DOHH2 (cell line): Measurements from ENCODE around the gene CCNE1.

ENCODE experiments used
- H3F3A ChIP-seq: fragments of 200-600 bp; sonication (generic), shearing (Covaris generic); 2 replicates; pipeline ENCODE4 v1.6.0; 2016; ENCODE audit warnings: antibody characterized with exemption, mild to moderate bottlenecking; ENCODE audit not compliant: control insufficient read depth, insufficient read depth
- H3K27ac ChIP-seq: fragments of 200-600 bp; sonication (generic); 2 replicates; pipeline ENCODE4 v1.5.1; 2014; ENCODE audit warnings: low read depth, mild to moderate bottlenecking, low read length, moderate library complexity
- H3K27me3 ChIP-seq: fragments of 200-600 bp; sonication (generic); 2 replicates; pipeline ENCODE4 v1.6.1; 2014; ENCODE audit warnings: mild to moderate bottlenecking, low read length, mixed read lengths; ENCODE audit not compliant: control insufficient read depth
- H3K36me3 ChIP-seq: fragments of 200-600 bp; sonication (generic); 2 replicates; pipeline ENCODE4 v1.6.1; 2014; ENCODE audit warnings: mild to moderate bottlenecking, low read length, moderate library complexity, mixed read lengths; ENCODE audit not compliant: control insufficient read depth
- H3K4me1 ChIP-seq: fragments of 200-600 bp; sonication (generic); 2 replicates; pipeline ENCODE4 v1.6.1; 2014; ENCODE audit warnings: mild to moderate bottlenecking, low read length, mixed read lengths; ENCODE audit not compliant: control insufficient read depth
- H3K4me2 ChIP-seq: fragments of 200-600 bp; sonication (generic); 2 replicates; pipeline ENCODE4 v1.6.0; 2014; ENCODE audit warnings: mild to moderate bottlenecking, low read length, moderate library complexity
- H3K4me3 ChIP-seq: fragments of 200-600 bp; sonication (generic); 2 replicates; pipeline ENCODE4 v1.5.1; 2014; ENCODE audit warnings: mild to moderate bottlenecking, low read length, mixed read lengths
- H3K79me2 ChIP-seq: fragments of 200-600 bp; sonication (generic); 2 replicates; pipeline ENCODE4 v1.6.1; 2014; ENCODE audit warnings: mild to moderate bottlenecking, low read length, mixed read lengths; ENCODE audit not compliant: control insufficient read depth
- H3K9me2 ChIP-seq: fragments of 200-600 bp; sonication (generic); replicated peaks from 2 replicates; pipeline ENCODE4 v1.6.1; 2014; ENCODE audit warnings: mild to moderate bottlenecking, low read length, mixed read lengths; ENCODE audit not compliant: control insufficient read depth
- H3K9me3 ChIP-seq: fragments of 200-600 bp; sonication (generic); 2 replicates; pipeline ENCODE4 v1.6.1; 2014; ENCODE audit warnings: antibody characterized with exemption, low read length, mixed read lengths; ENCODE audit not compliant: control insufficient read depth, insufficient read depth
- H4K20me1 ChIP-seq: fragments of 200-600 bp; sonication (generic); 2 replicates; pipeline ENCODE4 v1.6.0; 2014; ENCODE audit warnings: low read depth, mild to moderate bottlenecking, antibody characterized with exemption, low read length, moderate library complexity; ENCODE audit not compliant: control insufficient read depth, insufficient read depth
- EZH2phosphoT487 ChIP-seq: fragments of 200-600 bp; sonication (generic); IDR thresholded peaks from 2 replicates; pipeline ENCODE4 v1.6.1; 2017; ENCODE audit warnings: borderline replicate concordance, mild to moderate bottlenecking, antibody characterized with exemption, low read length, moderate library complexity, mixed read lengths
- TF ChIP-seq, protein P1 (sequence below): fragments of 200-600 bp; sonication (generic); IDR thresholded peaks from one replicate; pipeline ENCODE4 v1.5.1; 2014; ENCODE audit warnings: antibody characterized with exemption, mild to moderate bottlenecking, low read depth, low read length; ENCODE audit not compliant: poor library complexity, severe bottlenecking

CCNE1 gene

DNA sequence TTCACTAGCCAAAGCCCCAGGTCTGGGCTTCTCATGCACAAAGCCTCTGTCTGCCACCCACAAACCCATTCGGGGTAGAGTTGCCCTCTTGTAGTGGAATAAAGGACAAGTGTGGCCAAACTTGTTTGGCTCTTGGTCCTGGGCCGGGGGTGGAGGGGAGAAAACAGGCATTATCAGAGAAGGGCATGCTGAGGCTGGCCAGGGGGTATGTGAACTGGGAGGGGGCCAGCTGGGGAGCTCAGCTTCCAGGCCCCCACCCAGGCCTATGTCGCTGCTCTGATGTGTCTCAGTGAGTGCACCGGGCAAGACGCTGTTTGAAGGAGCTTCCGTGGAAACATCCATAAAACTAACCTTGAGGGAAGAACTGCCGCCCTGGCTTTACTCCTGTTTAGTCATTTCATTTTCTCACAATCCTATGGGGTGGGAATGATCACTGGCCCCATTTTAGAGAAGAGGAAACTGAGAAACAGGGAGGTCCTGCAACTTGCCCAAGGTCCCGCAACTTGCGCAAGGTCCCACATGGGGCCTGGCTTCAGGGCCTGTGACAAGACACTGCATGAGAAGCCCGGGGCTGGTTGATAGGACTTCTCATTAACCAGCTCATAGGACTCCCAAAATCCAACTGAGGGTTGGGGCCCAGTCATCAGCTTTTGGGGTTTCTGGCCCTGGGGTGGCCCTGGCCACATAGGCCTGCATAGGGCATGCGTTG lies 30.8 kb downstream of the CCNE1 start:
- Histone ChIP-seq H3K79me2 (no peaks in the 10 kb centered on the region), H3K9me3 (no peaks in the 10 kb centered on the region), H3K9me2 (no peaks in the 10 kb centered on the region), H3K4me2 (no peak overlapping the region), H3K27ac (no peak overlapping the region), H4K20me1 (no peaks in the 10 kb centered on the region), H3F3A (no peaks in the 10 kb centered on the region), H3K4me1 (peaks cover 15% of the 10 kb centered on the region), H3K36me3 (no peaks in the 10 kb centered on the region), H3K27me3 (peaks cover 29% of the 10 kb centered on the region), H3K4me3 (no peak overlapping the region)
- no peak for TF ChIP-seq EZH2phosphoT487
- TF ChIP-seq, protein P1, sequence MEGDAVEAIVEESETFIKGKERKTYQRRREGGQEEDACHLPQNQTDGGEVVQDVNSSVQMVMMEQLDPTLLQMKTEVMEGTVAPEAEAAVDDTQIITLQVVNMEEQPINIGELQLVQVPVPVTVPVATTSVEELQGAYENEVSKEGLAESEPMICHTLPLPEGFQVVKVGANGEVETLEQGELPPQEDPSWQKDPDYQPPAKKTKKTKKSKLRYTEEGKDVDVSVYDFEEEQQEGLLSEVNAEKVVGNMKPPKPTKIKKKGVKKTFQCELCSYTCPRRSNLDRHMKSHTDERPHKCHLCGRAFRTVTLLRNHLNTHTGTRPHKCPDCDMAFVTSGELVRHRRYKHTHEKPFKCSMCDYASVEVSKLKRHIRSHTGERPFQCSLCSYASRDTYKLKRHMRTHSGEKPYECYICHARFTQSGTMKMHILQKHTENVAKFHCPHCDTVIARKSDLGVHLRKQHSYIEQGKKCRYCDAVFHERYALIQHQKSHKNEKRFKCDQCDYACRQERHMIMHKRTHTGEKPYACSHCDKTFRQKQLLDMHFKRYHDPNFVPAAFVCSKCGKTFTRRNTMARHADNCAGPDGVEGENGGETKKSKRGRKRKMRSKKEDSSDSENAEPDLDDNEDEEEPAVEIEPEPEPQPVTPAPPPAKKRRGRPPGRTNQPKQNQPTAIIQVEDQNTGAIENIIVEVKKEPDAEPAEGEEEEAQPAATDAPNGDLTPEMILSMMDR = no peak

DNA sequence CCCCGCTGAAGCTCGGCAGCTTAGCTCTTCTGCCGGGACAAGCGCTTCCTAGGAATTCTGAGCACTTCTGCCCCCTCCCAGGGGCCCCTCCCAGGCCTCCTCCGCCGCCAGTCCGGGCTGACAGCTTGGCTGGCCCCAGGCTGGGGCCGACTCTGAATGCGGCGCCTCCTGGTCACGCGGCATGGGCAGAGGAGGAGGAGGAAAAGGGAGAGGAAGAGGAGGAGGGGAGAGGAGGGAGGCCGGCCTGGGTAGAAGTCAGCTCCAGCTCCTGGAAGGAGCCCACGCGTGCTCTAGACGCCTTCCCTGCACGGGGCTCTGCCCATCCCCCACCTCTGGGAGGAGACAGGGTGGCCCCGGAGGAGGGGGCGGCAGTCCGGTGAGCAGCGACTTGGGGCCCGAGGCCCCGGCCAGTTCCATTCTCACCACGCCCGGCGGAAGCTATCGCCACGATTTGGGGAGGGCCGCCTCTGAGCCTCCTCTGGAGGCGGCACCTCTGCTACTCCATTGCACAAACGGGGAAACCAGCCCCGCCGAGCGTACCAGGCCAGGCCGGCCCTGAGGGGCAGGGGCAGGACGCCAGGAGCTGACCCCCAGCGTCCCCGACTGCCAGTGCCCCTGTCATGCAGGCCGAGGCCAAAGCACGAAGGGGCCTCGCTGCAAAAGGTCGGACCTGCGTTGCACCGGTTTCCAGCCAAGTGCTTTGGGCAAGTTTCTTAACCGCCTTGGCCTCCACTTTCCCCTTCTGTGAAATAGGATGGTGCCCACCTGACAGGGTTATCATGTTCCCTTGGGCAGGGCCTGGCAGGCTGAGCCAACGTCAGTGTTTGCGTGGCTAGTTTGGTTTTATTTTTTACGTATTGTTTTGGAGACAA lies 31.6 kb downstream of the CCNE1 start:
- no peak overlapping the region for H3K27ac ChIP-seq
- H3K9me2 ChIP-seq = no peaks in the 10 kb centered on the region
- H3K9me3 ChIP-seq = no peaks in the 10 kb centered on the region
- H3K79me2 ChIP-seq = no peaks in the 10 kb centered on the region
- no peaks in the 10 kb centered on the region for H3F3A ChIP-seq
- H3K4me2 ChIP-seq = peak overlapping the region; percentile 98; the same call in 1 of the 2 replicates
- peaks cover 12% of the 10 kb centered on the region for H3K4me1 ChIP-seq
- H3K27me3 ChIP-seq = peaks cover 29% of the 10 kb centered on the region
- no peak overlapping the region; the same call in 1 of the 2 replicates for H3K4me3 ChIP-seq
- no peaks in the 10 kb centered on the region for H3K36me3 ChIP-seq
- TF ChIP-seq EZH2phosphoT487 = no peak
- TF ChIP-seq, protein P1 = no peak
- no peaks in the 10 kb centered on the region for H4K20me1 ChIP-seq

DNA sequence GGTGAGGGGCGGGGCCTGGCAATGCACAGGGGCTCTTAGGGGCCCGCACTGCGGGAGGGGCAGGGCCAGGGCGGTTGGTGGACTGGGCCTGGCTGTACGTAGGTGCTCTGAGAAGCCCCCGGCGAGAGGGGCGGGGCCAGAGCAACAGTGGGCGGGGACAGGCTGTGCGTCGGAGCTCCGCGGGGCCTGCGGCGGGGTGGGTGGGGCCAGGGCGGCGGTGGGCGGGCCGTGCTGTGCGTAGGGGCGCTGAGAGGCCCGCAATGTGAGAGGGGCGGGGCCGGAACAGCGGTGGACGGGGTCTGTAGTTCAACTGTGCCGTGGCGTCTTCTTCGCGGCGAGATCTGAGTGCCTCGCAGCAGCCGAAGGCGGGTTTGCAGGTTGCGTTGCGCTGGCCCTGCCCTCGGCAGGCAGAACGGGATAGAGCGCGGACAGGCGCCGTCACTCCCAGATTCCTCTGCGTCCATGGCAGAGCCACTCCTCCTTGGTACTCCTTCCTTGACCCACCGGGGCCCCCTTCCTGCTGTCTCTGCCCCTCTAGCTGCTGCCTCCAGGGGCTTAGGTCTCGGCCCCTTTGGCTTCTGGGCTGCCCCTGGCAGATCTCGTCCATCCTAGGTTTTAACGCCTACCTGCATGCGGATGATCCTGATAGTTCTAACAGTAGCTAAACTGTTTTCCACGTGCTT lies 33.2 kb downstream of the CCNE1 start:
- H3K27ac ChIP-seq = no peak overlapping the region
- H4K20me1 ChIP-seq = no peaks in the 10 kb centered on the region
- H3K4me2 ChIP-seq = peak overlapping the region; percentile 98
- H3K36me3 ChIP-seq = no peaks in the 10 kb centered on the region
- H3F3A ChIP-seq = no peaks in the 10 kb centered on the region
- no peaks in the 10 kb centered on the region for H3K9me3 ChIP-seq
- peaks cover 12% of the 10 kb centered on the region for H3K4me1 ChIP-seq
- H3K27me3 ChIP-seq = peaks cover 34% of the 10 kb centered on the region
- H3K9me2 ChIP-seq = no peaks in the 10 kb centered on the region
- no peak for TF ChIP-seq EZH2phosphoT487
- TF ChIP-seq, protein P1 = no peak
- peak overlapping the region; percentile 82 for H3K4me3 ChIP-seq
- no peaks in the 10 kb centered on the region for H3K79me2 ChIP-seq
